Neural cell (in vitro differentiated cells): ENCODE measurements around the gene CCDC87. TPM values are rescaled to one million over a fixed set of nuclear protein-coding genes. Genes with fewer than 3 reads are reported as not detected.
"Not testable (repeated sequence)": the region's sequence is repeated elsewhere in the genome, so short reads cannot be mapped to it uniquely, and the experiment has no call there.

Source experiments
- H2AFZ ChIP-seq: fragments of 200-600, 300-800 bp; sonication (generic), shearing (Covaris generic); 2 replicates; pipeline ENCODE4 v1.6.0; 2014; ENCODE audit warnings: low read depth, mild to moderate bottlenecking, antibody characterized with exemption, low read length, moderate library complexity
- H3F3A ChIP-seq: fragments of 200-600 bp; shearing (Covaris generic); 2 replicates; pipeline ENCODE4 v1.6.1; 2016; ENCODE audit warnings: mild to moderate bottlenecking, moderate library complexity, mixed read lengths, antibody characterized with exemption, low read length; ENCODE audit not compliant: insufficient read depth, poor library complexity, severe bottlenecking
- H3K27ac ChIP-seq: fragments of 200-600, 300-800 bp; sonication (generic), shearing (Covaris generic); 2 replicates; pipeline ENCODE4 v1.5.1; 2014; ENCODE audit warnings: mild to moderate bottlenecking, low read length, moderate library complexity
- H3K27me3 ChIP-seq: fragments of 300-800, 200-600 bp; sonication (generic), shearing (Covaris generic); 2 replicates; pipeline ENCODE4 v1.6.0; 2014; ENCODE audit warnings: mild to moderate bottlenecking, low read depth, low read length, moderate library complexity; ENCODE audit not compliant: insufficient read depth
- H3K36me3 ChIP-seq: fragments of 300-800, 200-600 bp; sonication (generic), shearing (Covaris generic); 2 replicates; pipeline ENCODE4 v1.5.1; 2014; ENCODE audit warnings: mild to moderate bottlenecking, antibody characterized with exemption, low read length, moderate library complexity; ENCODE audit not compliant: insufficient read depth
- H3K4me2 ChIP-seq: fragments of 300-800, 200-600 bp; sonication (generic), shearing (Covaris generic); 2 replicates; pipeline ENCODE4 v1.6.0; 2014; ENCODE audit warnings: mild to moderate bottlenecking, low read length
- H3K4me3 ChIP-seq: fragments of 300-800, 200-600 bp; sonication (generic), shearing (Covaris generic); 2 replicates; pipeline ENCODE4 v1.5.1; 2014; ENCODE audit warnings: mild to moderate bottlenecking, low read length, moderate library complexity
- H3K79me2 ChIP-seq: fragments of 200-600 bp; shearing (Covaris generic); replicated peaks from 2 replicates; pipeline ENCODE4 v1.6.0; 2014; ENCODE audit warnings: mild to moderate bottlenecking, low read length, moderate library complexity; ENCODE audit not compliant: insufficient read depth
- H3K9ac ChIP-seq: fragments of 300-800, 200-600 bp; sonication (generic), shearing (Covaris generic); 2 replicates; pipeline ENCODE4 v1.6.1; 2016; ENCODE audit warnings: mild to moderate bottlenecking, low read length, mixed read lengths
- H3K9me2 ChIP-seq: fragments of 200-600 bp; shearing (Covaris generic); 2 replicates; pipeline ENCODE4 v1.6.1; 2016; ENCODE audit warnings: mild to moderate bottlenecking, low read length, mixed read lengths; ENCODE audit not compliant: insufficient read depth
- H3K9me3 ChIP-seq: fragments of 200-600, 300-800 bp; sonication (generic), shearing (Covaris generic); 2 replicates; pipeline ENCODE4 v1.6.1; 2016; ENCODE audit warnings: mild to moderate bottlenecking, mixed run types, low read length, moderate library complexity, mixed read lengths
- H4K20me1 ChIP-seq: fragments of 200-600 bp; shearing (Covaris generic); 2 replicates; pipeline ENCODE4 v1.6.1; 2016; ENCODE audit warnings: mild to moderate bottlenecking, mixed run types; ENCODE audit not compliant: insufficient read depth
- EP300 ChIP-seq: fragments of 450-650 bp; conservative IDR thresholded peaks from 2 replicates; pipeline ENCODE4 v1.6.1; 2014; ENCODE audit warnings: antibody characterized with exemption, mild to moderate bottlenecking, moderate library complexity; ENCODE audit not compliant: poor library complexity, severe bottlenecking
- EZH2 ChIP-seq: fragments of 200-600, 300-800 bp; shearing (Covaris generic), sonication (generic); IDR thresholded peaks from 2 replicates; pipeline ENCODE4 v1.6.1; 2014; ENCODE audit warnings: antibody characterized with exemption, low read length, borderline replicate concordance, mild to moderate bottlenecking; ENCODE audit not compliant: insufficient read depth, poor library complexity, severe bottlenecking
- MXI1 ChIP-seq: fragments of 450-650 bp; conservative IDR thresholded peaks from 2 replicates; pipeline ENCODE4 v1.6.1; 2014; ENCODE audit warnings: antibody characterized with exemption, mild to moderate bottlenecking; ENCODE audit not compliant: poor library complexity, severe bottlenecking
- POLR2AphosphoS5 ChIP-seq: IDR thresholded peaks from 2 replicates; pipeline ENCODE4 v1.6.1; 2012
- RAD21 ChIP-seq: fragments of 450-650 bp; conservative IDR thresholded peaks from 2 replicates; pipeline ENCODE4 v1.6.1; 2014; ENCODE audit warnings: antibody characterized with exemption, mild to moderate bottlenecking, moderate library complexity
- SMC3 ChIP-seq: fragments of 450-650 bp; conservative IDR thresholded peaks from 2 replicates; pipeline ENCODE4 v1.6.1; 2014; ENCODE audit warnings: antibody characterized with exemption, mild to moderate bottlenecking, moderate library complexity; ENCODE audit not compliant: poor library complexity
- TAF1 ChIP-seq: IDR thresholded peaks from 2 replicates; pipeline ENCODE4 v1.6.1; 2012; ENCODE audit warnings: low read depth
- polyA plus RNA-seq: library from polyadenylated mRNA; depleted of rRNA; stranded (reverse); fragments of >200 nt; gene quantifications from 2 replicates; pipeline ENCODE4 v1.2.3, GENCODE V29; 2014
- TF ChIP-seq, protein P1 (sequence below): fragments of 450-650 bp; IDR thresholded peaks from 2 replicates; pipeline ENCODE4 v1.5.1; 2014; ENCODE audit warnings: antibody characterized with exemption, mild to moderate bottlenecking, moderate library complexity; ENCODE audit not compliant: poor library complexity, severe bottlenecking
- TF ChIP-seq, protein P2 (sequence below): IDR thresholded peaks from 2 replicates; pipeline ENCODE4 v1.6.1; 2012; ENCODE audit warnings: borderline replicate concordance

The CCDC87 gene
- polyA plus RNA-seq, 1 donor from 2014 or later: not detected

DNA sequence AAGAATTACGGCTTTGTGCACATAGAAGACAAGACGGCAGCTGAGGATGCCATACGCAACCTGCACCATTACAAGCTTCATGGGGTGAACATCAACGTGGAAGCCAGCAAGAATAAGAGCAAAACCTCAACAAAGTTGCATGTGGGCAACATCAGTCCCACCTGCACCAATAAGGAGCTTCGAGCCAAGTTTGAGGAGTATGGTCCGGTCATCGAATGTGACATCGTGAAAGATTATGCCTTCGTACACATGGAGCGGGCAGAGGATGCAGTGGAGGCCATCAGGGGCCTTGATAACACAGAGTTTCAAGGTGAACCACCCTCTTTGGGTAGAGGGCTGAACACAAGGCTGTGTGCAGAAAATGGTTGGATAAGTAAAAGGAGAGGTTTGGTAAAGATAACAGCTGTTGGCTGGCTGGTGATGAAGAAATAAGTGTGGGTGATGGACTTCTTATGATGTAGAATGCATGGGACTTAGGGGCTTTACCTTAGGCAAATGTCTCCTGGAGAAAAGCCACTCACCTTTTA is 47.0 kb upstream of the CCDC87 start:
- Histone ChIP-seq H4K20me1 (peaks cover 50% of the 10 kb centered on the region), H3K27ac (peak overlapping the region; percentile 97), H3K4me3 (peak overlapping the region; percentile 75), H3K9ac (peak overlapping the region; percentile 92), H3K36me3 (peaks cover 20% of the 10 kb centered on the region), H3K79me2 (peaks cover 67% of the 10 kb centered on the region), H3K4me2 (peak overlapping the region; percentile 100)
- H3K9me3 ChIP-seq, H3K27me3 ChIP-seq, H2AFZ ChIP-seq, H3K9me2 ChIP-seq, H3F3A ChIP-seq: not testable (repeated sequence)

DNA sequence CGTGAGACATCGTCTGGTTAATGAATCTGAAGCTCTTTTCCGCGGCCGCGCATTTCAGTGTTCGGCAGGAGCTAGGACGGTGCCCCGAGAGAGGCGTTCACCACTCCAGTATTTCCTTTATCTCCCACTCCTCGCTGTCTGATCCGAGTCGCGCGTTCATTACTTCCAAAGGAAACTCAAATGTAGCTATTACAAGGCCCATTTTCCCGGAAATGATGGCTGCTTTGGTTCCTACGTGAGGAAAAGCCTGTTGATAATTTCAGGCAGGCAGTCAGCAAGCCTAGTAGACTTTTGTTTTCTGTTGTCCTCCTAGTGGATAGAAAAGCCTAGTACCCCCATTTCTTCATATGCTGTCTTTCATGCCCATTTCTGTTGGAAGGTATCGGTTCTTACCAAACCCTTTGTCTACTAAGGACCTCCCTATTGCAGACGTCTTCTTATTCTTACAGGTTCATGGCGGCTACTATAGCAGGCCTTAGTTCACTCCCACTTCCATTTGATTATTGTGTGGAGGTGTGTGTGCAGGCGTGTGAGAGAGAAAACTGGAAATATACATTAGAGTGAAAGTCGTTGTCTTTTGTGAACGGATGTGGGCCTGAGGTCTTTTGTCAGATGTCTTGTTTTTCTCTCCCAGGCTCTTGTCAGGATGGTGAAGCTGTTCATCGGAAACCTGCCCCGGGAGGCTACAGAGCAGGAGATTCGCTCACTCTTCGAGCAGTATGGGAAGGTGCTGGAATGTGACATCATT is 46.4 kb upstream of the CCDC87 start:
- Histone ChIP-seq H3K9ac (peak overlapping the region; percentile 92), H3K27me3 (no peaks in the 10 kb centered on the region), H2AFZ (no peak overlapping the region), H3K36me3 (peaks cover 17% of the 10 kb centered on the region), H4K20me1 (peaks cover 44% of the 10 kb centered on the region), H3K4me3 (peak overlapping the region; percentile 75), H3F3A (peaks cover 8% of the 10 kb centered on the region), H3K4me2 (peak overlapping the region; percentile 83), H3K27ac (peak overlapping the region; percentile 97), H3K9me3 (no peaks in the 10 kb centered on the region), H3K79me2 (peaks cover 65% of the 10 kb centered on the region), H3K9me2 (no peaks in the 10 kb centered on the region)
- TF ChIP-seq, protein P1, sequence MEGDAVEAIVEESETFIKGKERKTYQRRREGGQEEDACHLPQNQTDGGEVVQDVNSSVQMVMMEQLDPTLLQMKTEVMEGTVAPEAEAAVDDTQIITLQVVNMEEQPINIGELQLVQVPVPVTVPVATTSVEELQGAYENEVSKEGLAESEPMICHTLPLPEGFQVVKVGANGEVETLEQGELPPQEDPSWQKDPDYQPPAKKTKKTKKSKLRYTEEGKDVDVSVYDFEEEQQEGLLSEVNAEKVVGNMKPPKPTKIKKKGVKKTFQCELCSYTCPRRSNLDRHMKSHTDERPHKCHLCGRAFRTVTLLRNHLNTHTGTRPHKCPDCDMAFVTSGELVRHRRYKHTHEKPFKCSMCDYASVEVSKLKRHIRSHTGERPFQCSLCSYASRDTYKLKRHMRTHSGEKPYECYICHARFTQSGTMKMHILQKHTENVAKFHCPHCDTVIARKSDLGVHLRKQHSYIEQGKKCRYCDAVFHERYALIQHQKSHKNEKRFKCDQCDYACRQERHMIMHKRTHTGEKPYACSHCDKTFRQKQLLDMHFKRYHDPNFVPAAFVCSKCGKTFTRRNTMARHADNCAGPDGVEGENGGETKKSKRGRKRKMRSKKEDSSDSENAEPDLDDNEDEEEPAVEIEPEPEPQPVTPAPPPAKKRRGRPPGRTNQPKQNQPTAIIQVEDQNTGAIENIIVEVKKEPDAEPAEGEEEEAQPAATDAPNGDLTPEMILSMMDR: peak; percentile 9
- no peak for TF ChIP-seq EP300
- TF ChIP-seq SMC3: peak; percentile 4
- TF ChIP-seq RAD21: peak; percentile 8

DNA sequence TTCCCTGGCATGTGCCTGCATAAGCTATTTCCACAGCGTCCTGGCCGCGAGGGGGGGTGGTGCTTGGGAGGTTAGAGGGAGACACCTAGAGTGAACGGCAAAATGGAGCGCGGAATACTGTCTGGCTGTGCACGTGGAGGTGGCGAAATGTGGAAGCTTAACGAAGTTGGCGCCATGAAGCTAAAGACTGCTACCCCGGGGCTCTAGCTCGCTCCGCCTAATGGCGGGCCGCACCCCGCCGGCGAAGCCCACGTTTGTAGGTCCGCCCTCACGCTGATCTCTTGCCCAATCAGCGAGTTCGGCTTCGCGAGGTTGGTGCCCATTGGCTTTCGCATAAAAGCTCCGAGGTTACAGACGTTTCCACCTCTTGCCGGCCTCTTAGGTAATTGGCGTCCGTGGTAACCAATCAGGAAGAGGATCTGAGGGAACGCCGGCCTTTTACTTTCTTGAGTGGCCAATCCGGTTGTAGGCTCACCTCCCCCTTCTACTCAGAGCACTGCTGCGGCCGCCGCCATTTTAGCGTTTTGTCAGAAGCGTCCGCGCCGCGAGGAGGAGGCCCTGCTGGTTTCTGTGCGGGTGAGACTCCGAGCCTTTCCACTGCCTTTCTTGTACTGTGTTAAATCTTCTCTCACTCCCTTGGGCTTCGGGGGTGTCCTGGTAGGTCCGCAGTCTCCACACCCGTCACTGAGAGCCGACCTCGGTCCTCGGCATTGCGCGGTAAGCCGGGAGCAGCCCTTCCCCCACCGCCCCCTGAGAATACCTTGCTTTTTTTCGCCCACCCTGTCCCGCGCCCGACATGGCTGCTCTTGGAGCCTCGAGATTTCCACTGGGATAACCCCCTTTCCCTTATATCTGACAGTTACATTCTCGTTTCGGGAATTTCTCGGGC is 45.6 kb upstream of the CCDC87 start, which contains the start of gene RBM4:
Gene RBM4, plus strand, starts transcription at position 527 of the 889 bp plus-strand sequence. CDS start 1,009 bp downstream, outside the sequence.
- H3K4me2 ChIP-seq: peak within 1 kb of the TSS; percentile 83
- peaks cover 8% of the 10 kb centered on the region for H3F3A ChIP-seq
- H3K36me3 ChIP-seq: peaks cover 15% of the 10 kb centered on the region
- H3K9ac ChIP-seq: peak within 1 kb of the TSS; percentile 92
- TF ChIP-seq SMC3 (no peak), RAD21 (peak; percentile 19), EP300 (peak; percentile 74), MXI1 (peak; percentile 98), EZH2 (no peak), POLR2AphosphoS5 (peak; percentile 98), TAF1 (peak; percentile 98)
- TF ChIP-seq, protein P2, sequence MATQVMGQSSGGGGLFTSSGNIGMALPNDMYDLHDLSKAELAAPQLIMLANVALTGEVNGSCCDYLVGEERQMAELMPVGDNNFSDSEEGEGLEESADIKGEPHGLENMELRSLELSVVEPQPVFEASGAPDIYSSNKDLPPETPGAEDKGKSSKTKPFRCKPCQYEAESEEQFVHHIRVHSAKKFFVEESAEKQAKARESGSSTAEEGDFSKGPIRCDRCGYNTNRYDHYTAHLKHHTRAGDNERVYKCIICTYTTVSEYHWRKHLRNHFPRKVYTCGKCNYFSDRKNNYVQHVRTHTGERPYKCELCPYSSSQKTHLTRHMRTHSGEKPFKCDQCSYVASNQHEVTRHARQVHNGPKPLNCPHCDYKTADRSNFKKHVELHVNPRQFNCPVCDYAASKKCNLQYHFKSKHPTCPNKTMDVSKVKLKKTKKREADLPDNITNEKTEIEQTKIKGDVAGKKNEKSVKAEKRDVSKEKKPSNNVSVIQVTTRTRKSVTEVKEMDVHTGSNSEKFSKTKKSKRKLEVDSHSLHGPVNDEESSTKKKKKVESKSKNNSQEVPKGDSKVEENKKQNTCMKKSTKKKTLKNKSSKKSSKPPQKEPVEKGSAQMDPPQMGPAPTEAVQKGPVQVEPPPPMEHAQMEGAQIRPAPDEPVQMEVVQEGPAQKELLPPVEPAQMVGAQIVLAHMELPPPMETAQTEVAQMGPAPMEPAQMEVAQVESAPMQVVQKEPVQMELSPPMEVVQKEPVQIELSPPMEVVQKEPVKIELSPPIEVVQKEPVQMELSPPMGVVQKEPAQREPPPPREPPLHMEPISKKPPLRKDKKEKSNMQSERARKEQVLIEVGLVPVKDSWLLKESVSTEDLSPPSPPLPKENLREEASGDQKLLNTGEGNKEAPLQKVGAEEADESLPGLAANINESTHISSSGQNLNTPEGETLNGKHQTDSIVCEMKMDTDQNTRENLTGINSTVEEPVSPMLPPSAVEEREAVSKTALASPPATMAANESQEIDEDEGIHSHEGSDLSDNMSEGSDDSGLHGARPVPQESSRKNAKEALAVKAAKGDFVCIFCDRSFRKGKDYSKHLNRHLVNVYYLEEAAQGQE: peak; percentile 90
- TF ChIP-seq, protein P1: peak; percentile 28
- H3K9me2 ChIP-seq: no peaks in the 10 kb centered on the region
- peaks cover 57% of the 10 kb centered on the region for H3K79me2 ChIP-seq
- H3K9me3 ChIP-seq: no peaks in the 10 kb centered on the region
- H4K20me1 ChIP-seq: peaks cover 36% of the 10 kb centered on the region
- H3K4me3 ChIP-seq: peak within 1 kb of the TSS; percentile 75
- H3K27ac ChIP-seq: peak within 1 kb of the TSS; percentile 97
- peak within 1 kb of the TSS; percentile 40 for H2AFZ ChIP-seq
- no peaks in the 10 kb centered on the region for H3K27me3 ChIP-seq
